A673 (cell line): Measurements from ENCODE around the gene CUTA.

Experiments
- CTCF ChIP-seq: fragments of 300-800, 200-600 bp; sonication (generic); conservative IDR thresholded peaks from 2 replicates; pipeline ENCODE4 v1.5.1; 2017; ENCODE audit warnings: low read depth, mild to moderate bottlenecking, antibody characterized with exemption, low read length, moderate library complexity, mixed read lengths
- EZH2 ChIP-seq: fragments of 200-600 bp; sonication (generic); IDR thresholded peaks from 2 replicates; pipeline ENCODE4 v1.6.1; 2017; ENCODE audit warnings: borderline replicate concordance, low read depth, mild to moderate bottlenecking, mixed read lengths, antibody characterized with exemption, low read length; ENCODE audit not compliant: poor library complexity, severe bottlenecking

- no peak for TF ChIP-seq CTCF
- no peak for TF ChIP-seq EZH2
Observed at GRCh38 chr6:33443619-33444504, 26.0 kb upstream of the CUTA start.
